ENCODE measurements around the gene UBAC1. TPM values are rescaled to one million over a fixed set of nuclear protein-coding genes. Genes with fewer than 3 reads are reported as not detected.
A peak's percentile ranks its signal among the peaks of the same experiment; 100 is the strongest.

The UBAC1 gene
- total RNA-seq, 4 donors from 2014 or later: 218 to 263 (median 248) TPM

GRCh38 chr9:135984072-135984710 lies 23.0 kb upstream of the UBAC1 start:
- no peak for ATAC-seq
- no peak overlapping the region for H3K27ac ChIP-seq
- no peak overlapping the region for H3K4me3 ChIP-seq
- H3K36me3 ChIP-seq: no peaks in the 10 kb centered on the region
- H3K27me3 ChIP-seq: no peaks in the 10 kb centered on the region
- intact Hi-C loops (cut with DNase I; ENCODE audit: low total_unique reads): no loop called here
- no peak for TF ChIP-seq CTCF (IDR thresholded peaks at IDR 0.05 in 4 of 5, conservative IDR thresholded peaks at IDR 0.05 in 1 of 5)
- no peak for TF ChIP-seq POLR2A (IDR thresholded peaks at IDR 0.05)
- DNase-seq: no peak
- no peaks in the 10 kb centered on the region for H3K9me3 ChIP-seq
- in situ Hi-C loops (cut with MboI; ENCODE audit: low sequenced_read_pairs in 4 of 4): no loop called here
- H3K4me1 ChIP-seq: peaks cover 20 to 21% of the 10 kb centered on the region in 2 donors

- intact Hi-C loops (cut with DNase I; ENCODE audit: low total_unique reads) (no loop called here), in situ Hi-C loops (cut with MboI; ENCODE audit: low sequenced_read_pairs in 4 of 4) (no loop called here)
- H3K4me1 ChIP-seq: peaks cover 27 to 28% of the 10 kb centered on the region in 2 donors
- no peak for DNase-seq
- ATAC-seq: no peak
- no peak overlapping the region for H3K27ac ChIP-seq
- TF ChIP-seq CTCF (IDR thresholded peaks at IDR 0.05 in 4 of 5, conservative IDR thresholded peaks at IDR 0.05 in 1 of 5) (no peak), POLR2A (IDR thresholded peaks at IDR 0.05) (no peak)
- no peak overlapping the region for H3K4me3 ChIP-seq
- H3K9me3 ChIP-seq: no peaks in the 10 kb centered on the region
- no peaks in the 10 kb centered on the region for H3K27me3 ChIP-seq
- H3K36me3 ChIP-seq: no peaks in the 10 kb centered on the region
Observed at GRCh38 chr9:135983208-135984071, 22.3 kb upstream of the UBAC1 start.

GRCh38 chr9:135982499-135983207 lies 21.5 kb upstream of the UBAC1 start:
- peaks cover 27 to 28% of the 10 kb centered on the region in 2 donors for H3K4me1 ChIP-seq
- no peak for ATAC-seq
- H3K27ac ChIP-seq: no peak overlapping the region
- in situ Hi-C loops (cut with MboI; ENCODE audit: low sequenced_read_pairs in 4 of 4) (no loop called here), intact Hi-C loops (cut with DNase I; ENCODE audit: low total_unique reads) (no loop called here)
- no peak for TF ChIP-seq CTCF (IDR thresholded peaks at IDR 0.05 in 4 of 5, conservative IDR thresholded peaks at IDR 0.05 in 1 of 5)
- no peak for TF ChIP-seq POLR2A (IDR thresholded peaks at IDR 0.05)
- H3K9me3 ChIP-seq: no peaks in the 10 kb centered on the region
- H3K27me3 ChIP-seq: no peaks in the 10 kb centered on the region
- no peak overlapping the region for H3K4me3 ChIP-seq
- no peaks in the 10 kb centered on the region for H3K36me3 ChIP-seq
- DNase-seq: no peak

- H3K27ac ChIP-seq: peak overlapping the region; percentile 67 to 91 (median 77)
Observed at GRCh38 chr9:135980926-135981630, 19.9 kb upstream of the UBAC1 start.

More at GRCh38 chr9:135980926-135981630, 19.9 kb upstream of the UBAC1 start:
- DNase-seq: peak; percentile 83 to 94
- intact Hi-C loops (cut with DNase I; ENCODE audit: low total_unique reads): no loop called here
- Histone ChIP-seq H3K27me3 (no peaks in the 10 kb centered on the region), H3K36me3 (no peaks in the 10 kb centered on the region), H3K4me1 (peaks cover 27 to 28% of the 10 kb centered on the region in 2 donors), H3K4me3 (no peak overlapping the region), H3K9me3 (no peaks in the 10 kb centered on the region)
- peak; percentile 85 to 86 for ATAC-seq
- TF ChIP-seq CTCF (IDR thresholded peaks at IDR 0.05 in 4 of 5, conservative IDR thresholded peaks at IDR 0.05 in 1 of 5) (no peak), POLR2A (IDR thresholded peaks at IDR 0.05) (no peak)
- in situ Hi-C loops (cut with MboI; ENCODE audit: low sequenced_read_pairs in 4 of 4): no loop called here

Data from gastrocnemius medialis (tissue), 4 donors.